NCI-H187 treated with DMSO at 0.1 percent for 48 hours (cell line): ENCODE results near the gene CORO6.

Source experiments
- DNase-seq: peaks from one replicate; lab custom pipeline; 2025; lab: John Stamatoyannopoulos, UW

Gene CORO6

GRCh38 chr17:29630630-29631193, 8.0 kb upstream of the CORO6 start:
- no peak for DNase-seq

GRCh38 chr17:29629839-29630238, 7.1 kb upstream of the CORO6 start:
- DNase-seq = no peak

- no peak for DNase-seq
Observed at GRCh38 chr17:29628644-29629043, 5.9 kb upstream of the CORO6 start.

GRCh38 chr17:29627951-29628350, 5.2 kb upstream of the CORO6 start:
- no peak for DNase-seq

GRCh38 chr17:29625037-29625750, 2.5 kb upstream of the CORO6 start:
- no peak for DNase-seq

GRCh38 chr17:29624586-29624985, 1.9 kb upstream of the CORO6 start:
- no peak for DNase-seq

GRCh38 chr17:29623283-29623647, 553 bp upstream of the CORO6 start:
- no peak for DNase-seq

GRCh38 chr17:29621751-29622194, 939 bp downstream of the CORO6 start:
- no peak for DNase-seq

- no peak for DNase-seq
Observed at GRCh38 chr17:29620779-29621500, 1.8 kb downstream of the CORO6 start.

GRCh38 chr17:29620271-29620670, 2.4 kb downstream of the CORO6 start:
- DNase-seq = no peak

- no peak for DNase-seq
Observed at GRCh38 chr17:29619251-29619650, 3.5 kb downstream of the CORO6 start.

GRCh38 chr17:29618272-29619065, 4.2 kb downstream of the CORO6 start:
- no peak for DNase-seq

- no peak for DNase-seq
Observed at GRCh38 chr17:29617481-29618271, 5.0 kb downstream of the CORO6 start.

- no peak for DNase-seq
Observed at GRCh38 chr17:29617125-29617480, 5.6 kb downstream of the CORO6 start.

- DNase-seq = no peak
Observed at GRCh38 chr17:29616300-29617048, 6.2 kb downstream of the CORO6 start.

- no peak for DNase-seq
Observed at GRCh38 chr17:29615492-29616299, 7.0 kb downstream of the CORO6 start.

- DNase-seq = no peak
Observed at GRCh38 chr17:29615048-29615385, 7.7 kb downstream of the CORO6 start.

- no peak for DNase-seq
Observed at GRCh38 chr17:29614349-29615047, 8.2 kb downstream of the CORO6 start.

GRCh38 chr17:29613856-29614255, 8.9 kb downstream of the CORO6 start:
- DNase-seq = no peak
